22Rv1 (cell line): ENCODE results near the gene SPOCK2.

ENCODE experiments used
- ZFX ChIP-seq: fragments of 450-650 bp; IDR thresholded peaks from 2 replicates; pipeline ENCODE4 v1.6.1; 2017; ENCODE audit warnings: antibody characterized with exemption, borderline replicate concordance
- TF ChIP-seq, protein P1 (sequence below): fragments of 450-650 bp; IDR thresholded peaks from 2 replicates; pipeline ENCODE4 v1.5.1; 2017; ENCODE audit warnings: mild to moderate bottlenecking

- TF ChIP-seq, protein P1, sequence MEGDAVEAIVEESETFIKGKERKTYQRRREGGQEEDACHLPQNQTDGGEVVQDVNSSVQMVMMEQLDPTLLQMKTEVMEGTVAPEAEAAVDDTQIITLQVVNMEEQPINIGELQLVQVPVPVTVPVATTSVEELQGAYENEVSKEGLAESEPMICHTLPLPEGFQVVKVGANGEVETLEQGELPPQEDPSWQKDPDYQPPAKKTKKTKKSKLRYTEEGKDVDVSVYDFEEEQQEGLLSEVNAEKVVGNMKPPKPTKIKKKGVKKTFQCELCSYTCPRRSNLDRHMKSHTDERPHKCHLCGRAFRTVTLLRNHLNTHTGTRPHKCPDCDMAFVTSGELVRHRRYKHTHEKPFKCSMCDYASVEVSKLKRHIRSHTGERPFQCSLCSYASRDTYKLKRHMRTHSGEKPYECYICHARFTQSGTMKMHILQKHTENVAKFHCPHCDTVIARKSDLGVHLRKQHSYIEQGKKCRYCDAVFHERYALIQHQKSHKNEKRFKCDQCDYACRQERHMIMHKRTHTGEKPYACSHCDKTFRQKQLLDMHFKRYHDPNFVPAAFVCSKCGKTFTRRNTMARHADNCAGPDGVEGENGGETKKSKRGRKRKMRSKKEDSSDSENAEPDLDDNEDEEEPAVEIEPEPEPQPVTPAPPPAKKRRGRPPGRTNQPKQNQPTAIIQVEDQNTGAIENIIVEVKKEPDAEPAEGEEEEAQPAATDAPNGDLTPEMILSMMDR, result no peak
- TF ChIP-seq ZFX, result no peak
These were observed 63.0 kb downstream of the SPOCK2 start for GRCh38 chr10:72025400-72025799.
